SJCRH30 (cell line): ENCODE results near the gene ILF3. TPM values are rescaled to one million over a fixed set of nuclear protein-coding genes. Genes with fewer than 3 reads are reported as not detected.

Experiments
- DNase-seq, 2 experiments: peaks; one replicate each; pipeline ENCODE4 v3.0.0-alpha.2; 2015 to 2020
- H3K27ac ChIP-seq: fragments of 250-450 bp; sonication (Bioruptor Pico); 2 replicates; pipeline ENCODE4 v1.5.1; 2020; ENCODE audit warnings: mild to moderate bottlenecking, moderate library complexity
- H3K27me3 ChIP-seq: fragments of 250-450 bp; sonication (Bioruptor Pico); 2 replicates; pipeline ENCODE4 v1.5.1; 2020; ENCODE audit warnings: mild to moderate bottlenecking, moderate library complexity
- H3K36me3 ChIP-seq: fragments of 250-450 bp; sonication (Bioruptor Pico); 2 replicates; pipeline ENCODE4 v1.5.1; 2020; ENCODE audit warnings: mild to moderate bottlenecking, moderate library complexity
- H3K4me1 ChIP-seq: fragments of 250-450 bp; sonication (Bioruptor Pico); 2 replicates; pipeline ENCODE4 v1.5.1; 2020; ENCODE audit warnings: mild to moderate bottlenecking, moderate library complexity
- H3K4me3 ChIP-seq: fragments of 250-450 bp; sonication (Bioruptor Pico); 2 replicates; pipeline ENCODE4 v1.5.1; 2020; ENCODE audit warnings: mild to moderate bottlenecking, moderate library complexity
- H3K9me3 ChIP-seq: fragments of 250-450 bp; sonication (Bioruptor Pico); replicated peaks from 2 replicates; pipeline ENCODE4 v1.5.1; 2020; ENCODE audit warnings: mild to moderate bottlenecking, moderate library complexity
- total RNA-seq: library from RNA; depleted of rRNA; stranded (reverse); fragments of >200 nt; shearing (Covaris generic); gene quantifications from 2 replicates; pipeline ENCODE4 v1.2.3, GENCODE V29; 2014

Gene ILF3
- total RNA-seq, 1 experiment from 2014 or later, result 302 TPM

- DNase-seq, result no peak
- H3K9me3 ChIP-seq, result no peaks in the 10 kb centered on the region
Observed at GRCh38 chr19:10634963-10635362, 19.2 kb upstream of the ILF3 start.

GRCh38 chr19:10636304-10636972 lies 17.7 kb upstream of the ILF3 start:
- Histone ChIP-seq H3K4me1 (no peaks in the 10 kb centered on the region), H3K27me3 (no peaks in the 10 kb centered on the region), H3K27ac (no peak overlapping the region), H3K9me3 (no peaks in the 10 kb centered on the region), H3K36me3 (peaks cover 79% of the 10 kb centered on the region), H3K4me3 (no peak overlapping the region)
- DNase-seq, result no peak

More at GRCh38 chr19:10634963-10635362, 19.2 kb upstream of the ILF3 start:
- Histone ChIP-seq H3K4me1 (no peaks in the 10 kb centered on the region), H3K4me3 (no peak overlapping the region), H3K27ac (no peak overlapping the region), H3K36me3 (peaks cover 80% of the 10 kb centered on the region), H3K27me3 (no peaks in the 10 kb centered on the region)

DNA sequence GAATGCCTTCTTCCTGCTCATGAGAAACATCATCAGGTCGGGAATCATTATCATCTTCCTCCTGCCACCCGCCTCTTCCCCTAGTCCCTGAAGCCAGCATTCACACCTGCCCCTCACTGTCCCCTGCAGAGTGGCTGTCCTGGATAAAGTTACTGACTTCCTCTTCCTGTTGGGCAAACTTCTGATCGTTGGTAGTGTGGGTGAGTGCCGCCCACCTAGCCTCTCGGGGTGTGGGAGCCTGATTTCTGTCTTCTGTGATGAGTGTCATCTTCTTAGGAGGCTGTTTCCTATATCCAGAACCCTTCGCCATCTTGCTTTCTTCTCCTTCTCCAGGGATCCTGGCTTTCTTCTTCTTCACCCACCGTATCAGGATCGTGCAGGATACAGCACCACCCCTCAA lies 16.3 kb upstream of the ILF3 start:
- peaks cover 6% of the 10 kb centered on the region for H3K4me1 ChIP-seq
- H3K36me3 ChIP-seq, result peaks cover 70% of the 10 kb centered on the region
- no peaks in the 10 kb centered on the region for H3K27me3 ChIP-seq
- no peak for DNase-seq
- H3K27ac ChIP-seq, result no peak overlapping the region
- no peak overlapping the region for H3K4me3 ChIP-seq
- H3K9me3 ChIP-seq, result no peaks in the 10 kb centered on the region

GRCh38 chr19:10639836-10640235 lies 14.3 kb upstream of the ILF3 start:
- H3K27ac ChIP-seq, result no peak overlapping the region
- DNase-seq, result no peak
- no peaks in the 10 kb centered on the region for H3K27me3 ChIP-seq
- peaks cover 24% of the 10 kb centered on the region for H3K4me1 ChIP-seq
- peaks cover 64% of the 10 kb centered on the region for H3K36me3 ChIP-seq
- H3K9me3 ChIP-seq, result no peaks in the 10 kb centered on the region
- no peak overlapping the region for H3K4me3 ChIP-seq

DNA sequence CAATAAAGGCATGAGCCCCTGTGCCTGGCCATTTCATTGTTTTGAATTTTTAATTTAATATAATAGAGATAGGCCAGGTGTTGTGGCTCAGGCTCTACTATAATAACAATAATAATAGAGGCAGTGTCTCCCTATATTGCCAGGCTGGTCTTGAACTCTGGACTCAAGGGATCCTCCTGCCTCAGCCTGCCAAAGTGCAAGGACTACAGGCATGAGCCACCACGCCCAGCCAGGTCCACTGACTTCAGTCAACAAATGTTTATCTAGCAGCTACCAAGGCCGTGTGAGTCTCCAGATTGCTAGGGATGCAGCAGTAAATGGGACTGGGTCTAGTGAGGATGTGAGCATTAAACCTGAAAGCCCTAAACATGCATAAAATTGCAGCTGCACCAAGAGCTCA lies 13.8 kb upstream of the ILF3 start:
- no peak for DNase-seq
- H3K4me3 ChIP-seq, result no peak overlapping the region
- H3K9me3 ChIP-seq, result no peaks in the 10 kb centered on the region
- H3K36me3 ChIP-seq, result peaks cover 59% of the 10 kb centered on the region
- peaks cover 24% of the 10 kb centered on the region for H3K4me1 ChIP-seq
- no peaks in the 10 kb centered on the region for H3K27me3 ChIP-seq
- no peak overlapping the region for H3K27ac ChIP-seq

- no peaks in the 10 kb centered on the region for H3K9me3 ChIP-seq
- peaks cover 24% of the 10 kb centered on the region for H3K4me1 ChIP-seq
- H3K27ac ChIP-seq, result no peak overlapping the region
- H3K4me3 ChIP-seq, result no peak overlapping the region
- H3K36me3 ChIP-seq, result peaks cover 53% of the 10 kb centered on the region
- DNase-seq, result no peak
- no peaks in the 10 kb centered on the region for H3K27me3 ChIP-seq
Observed at GRCh38 chr19:10641248-10641647, 12.9 kb upstream of the ILF3 start.

- peaks cover 24% of the 10 kb centered on the region for H3K4me1 ChIP-seq
- no peaks in the 10 kb centered on the region for H3K9me3 ChIP-seq
- no peak for DNase-seq
- H3K27me3 ChIP-seq, result no peaks in the 10 kb centered on the region
- H3K4me3 ChIP-seq, result no peak overlapping the region
- H3K27ac ChIP-seq, result no peak overlapping the region
- peaks cover 40% of the 10 kb centered on the region for H3K36me3 ChIP-seq
Observed at GRCh38 chr19:10642473-10643171, 11.5 kb upstream of the ILF3 start.

DNA sequence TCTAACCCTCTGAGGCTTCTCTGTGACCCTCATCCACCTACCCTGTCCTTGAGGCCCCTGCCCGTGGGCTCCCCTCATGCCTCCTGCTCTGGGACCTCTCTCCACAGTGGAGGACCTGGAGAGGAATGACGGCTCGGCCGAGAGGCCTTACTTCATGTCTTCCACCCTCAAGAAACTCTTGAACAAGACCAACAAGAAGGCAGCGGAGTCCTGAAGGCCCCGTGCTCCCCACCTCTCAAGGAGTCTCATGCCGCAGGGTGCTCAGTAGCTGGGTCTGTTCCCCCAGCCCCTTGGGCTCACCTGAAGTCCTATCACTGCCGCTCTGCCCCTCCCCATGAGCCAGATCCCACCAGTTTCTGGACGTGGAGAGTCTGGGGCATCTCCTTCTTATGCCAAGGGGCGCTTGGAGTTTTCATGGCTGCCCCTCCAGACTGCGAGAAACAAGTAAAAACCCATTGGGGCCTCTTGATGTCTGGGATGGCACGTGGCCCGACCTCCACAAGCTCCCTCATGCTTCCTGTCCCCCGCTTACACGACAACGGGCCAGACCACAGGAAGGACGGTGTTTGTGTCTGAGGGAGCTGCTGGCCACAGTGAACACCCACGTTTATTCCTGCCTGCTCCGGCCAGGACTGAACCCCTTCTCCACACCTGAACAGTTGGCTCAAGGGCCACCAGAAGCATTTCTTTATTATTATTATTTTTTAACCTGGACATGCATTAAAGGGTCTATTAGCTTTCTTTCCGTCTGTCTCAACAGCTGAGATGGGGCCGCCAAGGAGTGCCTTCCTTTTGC lies 10.8 kb upstream of the ILF3 start:
- Histone ChIP-seq H3K27me3 (no peaks in the 10 kb centered on the region), H3K4me1 (peaks cover 24% of the 10 kb centered on the region), H3K4me3 (no peak overlapping the region), H3K27ac (peak overlapping the region; percentile 72), H3K9me3 (no peaks in the 10 kb centered on the region), H3K36me3 (peaks cover 32% of the 10 kb centered on the region)
- peak in 1 of 2 experiments; percentile 28 for DNase-seq

DNA sequence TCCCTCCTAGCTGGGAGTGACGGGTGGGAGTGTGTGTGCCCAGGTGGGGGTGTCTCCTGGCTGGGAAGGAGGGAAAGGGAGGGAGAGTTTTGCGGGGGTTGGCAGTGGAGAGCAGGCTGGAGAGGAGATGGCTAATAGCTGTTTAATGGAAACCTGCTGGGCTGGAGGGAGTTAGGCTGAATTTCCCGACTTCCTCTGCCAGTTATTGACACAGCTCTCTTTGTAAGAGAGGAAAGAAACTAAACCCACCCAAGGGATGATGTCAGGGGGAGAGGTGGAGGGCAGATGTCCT lies 10.2 kb upstream of the ILF3 start:
- peak; percentile 37 to 63 for DNase-seq
- no peaks in the 10 kb centered on the region for H3K27me3 ChIP-seq
- H3K27ac ChIP-seq, result peak overlapping the region; percentile 72
- H3K9me3 ChIP-seq, result no peaks in the 10 kb centered on the region
- H3K4me3 ChIP-seq, result no peak overlapping the region
- peaks cover 24% of the 10 kb centered on the region for H3K4me1 ChIP-seq
- H3K36me3 ChIP-seq, result peaks cover 27% of the 10 kb centered on the region

DNA sequence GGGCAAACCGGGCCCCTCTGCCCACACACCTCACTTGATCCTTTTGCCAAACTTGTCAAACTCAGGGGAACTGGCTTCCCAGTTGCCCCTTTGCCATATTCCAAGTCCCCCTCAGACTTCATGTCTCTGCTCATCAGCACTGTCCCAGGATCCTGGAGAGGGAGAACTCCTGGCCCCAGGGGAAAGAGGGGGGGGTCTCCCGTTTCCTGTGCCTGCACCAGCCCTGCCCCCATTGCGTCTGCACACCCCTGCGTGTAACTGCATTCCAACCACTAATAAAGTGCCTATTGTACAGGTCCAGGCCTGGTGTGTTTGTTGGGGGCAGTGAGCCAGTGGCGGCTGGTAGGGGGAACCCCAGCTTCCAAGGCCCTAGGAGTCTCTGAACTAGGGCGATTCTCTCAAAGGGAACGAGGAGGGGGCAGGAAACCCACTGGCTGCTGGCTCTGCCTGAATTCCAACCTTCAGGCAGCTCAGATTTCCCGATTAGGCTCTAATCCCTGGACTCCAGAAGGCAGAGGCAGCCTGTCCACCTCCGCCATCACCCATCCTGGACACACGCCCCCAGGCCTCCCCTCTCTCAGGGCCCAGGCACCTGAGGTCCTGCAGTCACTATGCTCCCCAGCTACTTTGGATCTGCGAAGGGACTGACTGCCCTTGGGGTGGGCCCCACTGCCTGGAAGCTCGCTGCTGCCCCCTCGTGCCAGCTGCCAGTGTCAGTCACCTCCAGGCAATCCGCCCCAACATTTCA lies 9.7 kb upstream of the ILF3 start:
- H3K27me3 ChIP-seq, result no peaks in the 10 kb centered on the region
- DNase-seq, result peak; percentile 90 to 93
- peak overlapping the region; percentile 72 for H3K27ac ChIP-seq
- peaks cover 21% of the 10 kb centered on the region for H3K36me3 ChIP-seq
- no peaks in the 10 kb centered on the region for H3K9me3 ChIP-seq
- H3K4me3 ChIP-seq, result no peak overlapping the region
- H3K4me1 ChIP-seq, result peaks cover 24% of the 10 kb centered on the region

GRCh38 chr19:10646456-10647159 lies 7.5 kb upstream of the ILF3 start:
- no peak for DNase-seq
- Histone ChIP-seq H3K4me3 (no peak overlapping the region), H3K27ac (no peak overlapping the region), H3K36me3 (peaks cover 12% of the 10 kb centered on the region; the same call in 1 of the 2 replicates), H3K27me3 (no peaks in the 10 kb centered on the region), H3K4me1 (peaks cover 24% of the 10 kb centered on the region), H3K9me3 (no peaks in the 10 kb centered on the region)

DNA sequence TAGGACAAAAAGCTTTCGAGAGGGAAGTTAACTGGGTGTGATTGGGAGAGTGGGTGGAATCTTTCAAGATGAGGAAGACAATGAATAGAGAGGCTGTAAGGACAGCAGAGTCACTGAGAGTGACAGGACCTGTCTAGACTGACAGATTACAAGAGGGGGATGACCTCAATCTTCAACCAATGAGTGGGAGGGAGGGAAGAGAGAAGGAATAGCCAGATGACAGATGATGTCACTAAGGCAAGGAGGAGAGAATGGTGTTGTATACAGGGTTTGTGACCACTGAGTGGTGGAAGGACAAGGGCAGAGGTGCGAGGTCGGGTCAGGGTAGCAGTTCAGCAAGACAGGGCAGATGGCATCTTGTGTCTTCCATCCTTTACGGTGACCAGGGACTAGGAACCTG lies 5.8 kb upstream of the ILF3 start:
- Histone ChIP-seq H3K9me3 (no peaks in the 10 kb centered on the region), H3K27me3 (no peaks in the 10 kb centered on the region), H3K36me3 (peaks cover 5% of the 10 kb centered on the region; the same call in 1 of the 2 replicates), H3K4me3 (no peak overlapping the region), H3K27ac (no peak overlapping the region), H3K4me1 (peaks cover 16% of the 10 kb centered on the region)
- no peak for DNase-seq

- H3K4me3 ChIP-seq, result no peak overlapping the region
- peak overlapping the region; percentile 99 for H3K27ac ChIP-seq
- peak; percentile 70 to 86 for DNase-seq
- no peaks in the 10 kb centered on the region for H3K27me3 ChIP-seq
- H3K36me3 ChIP-seq, result peaks cover 20% of the 10 kb centered on the region
- H3K9me3 ChIP-seq, result no peaks in the 10 kb centered on the region
- H3K4me1 ChIP-seq, result peaks cover 9% of the 10 kb centered on the region
Observed at GRCh38 chr19:10651851-10652250, 2.3 kb upstream of the ILF3 start.

DNA sequence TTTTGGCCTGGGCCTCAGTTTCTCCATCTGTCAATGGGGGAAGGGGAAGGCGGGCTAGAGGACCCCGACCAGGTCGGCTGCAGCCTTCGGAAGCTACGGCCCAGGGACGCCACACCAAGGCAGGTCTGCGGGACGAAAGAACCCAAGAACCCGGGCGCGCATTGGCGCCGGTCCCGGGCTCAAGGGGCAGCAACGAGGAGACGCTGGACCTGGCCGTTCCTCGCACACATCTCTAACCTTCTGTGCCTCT lies 739 bp upstream of the ILF3 start:
- H3K4me3 ChIP-seq, result peak overlapping the region; percentile 91
- H3K27ac ChIP-seq, result peak overlapping the region; percentile 99
- peaks cover 9% of the 10 kb centered on the region for H3K4me1 ChIP-seq
- no peak for DNase-seq
- no peaks in the 10 kb centered on the region for H3K9me3 ChIP-seq
- H3K27me3 ChIP-seq, result no peaks in the 10 kb centered on the region
- peaks cover 34% of the 10 kb centered on the region for H3K36me3 ChIP-seq
